ENCODE data around the gene CHPF2.
A peak's percentile ranks its signal among the peaks of the same experiment; 100 is the strongest.

CHPF2 gene

GRCh38 chr7:151204383-151205032, 27.8 kb upstream of the CHPF2 start:
- DNase-seq (ENCODE audit: low read depth in 2 of 2, low spot score in 1 of 2) = no peak

- DNase-seq (ENCODE audit: low read depth in 2 of 2, low spot score in 1 of 2) = no peak
Measured at GRCh38 chr7:151205730-151206129, 26.6 kb upstream of the CHPF2 start.

DNA sequence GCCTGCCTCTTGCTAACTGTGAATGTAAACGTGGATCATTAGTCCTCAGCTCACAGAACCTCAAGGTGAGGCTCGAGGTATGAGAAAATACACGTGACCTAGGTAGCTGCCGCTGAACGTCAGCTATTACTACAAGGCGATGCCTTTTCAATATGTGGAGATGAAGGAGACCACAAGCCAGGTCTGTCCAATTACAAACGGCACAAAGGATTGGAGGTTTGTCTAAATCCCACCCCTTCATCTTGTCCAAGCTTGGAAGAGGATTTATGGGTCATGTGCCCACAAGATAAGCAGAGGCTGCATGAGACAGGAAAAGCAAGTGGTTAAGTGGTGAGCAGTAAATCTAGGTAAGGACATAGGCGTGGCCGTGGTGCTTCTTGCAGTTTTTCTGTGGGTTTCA, 25.4 kb upstream of the CHPF2 start:
- no peak for DNase-seq (ENCODE audit: low read depth in 2 of 2, low spot score in 1 of 2)

- no peak for DNase-seq (ENCODE audit: low read depth in 2 of 2, low spot score in 1 of 2)
Measured at GRCh38 chr7:151207315-151207714, 25.0 kb upstream of the CHPF2 start.

DNA sequence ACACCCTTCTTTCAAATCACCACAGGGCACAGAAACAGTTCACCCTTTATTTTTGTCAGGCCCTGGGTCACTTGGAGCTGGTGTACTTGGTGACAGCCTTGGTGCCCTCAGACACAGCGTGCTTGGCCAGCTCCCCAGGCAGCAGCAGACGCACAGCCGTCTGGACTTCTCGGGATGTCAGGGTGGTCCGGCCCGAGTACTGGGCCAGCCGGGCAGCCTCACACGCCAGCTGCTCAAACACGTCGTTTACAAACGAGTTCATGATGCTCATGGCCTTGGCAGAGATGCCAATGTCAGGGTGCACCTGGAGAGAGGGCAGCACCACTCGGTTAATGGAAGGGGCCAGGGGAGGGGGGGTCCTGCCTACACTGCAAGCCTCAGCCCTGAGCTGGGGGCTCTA, 24.5 kb upstream of the CHPF2 start:
- DNase-seq (ENCODE audit: low read depth in 2 of 2, low spot score in 1 of 2) = no peak

DNA sequence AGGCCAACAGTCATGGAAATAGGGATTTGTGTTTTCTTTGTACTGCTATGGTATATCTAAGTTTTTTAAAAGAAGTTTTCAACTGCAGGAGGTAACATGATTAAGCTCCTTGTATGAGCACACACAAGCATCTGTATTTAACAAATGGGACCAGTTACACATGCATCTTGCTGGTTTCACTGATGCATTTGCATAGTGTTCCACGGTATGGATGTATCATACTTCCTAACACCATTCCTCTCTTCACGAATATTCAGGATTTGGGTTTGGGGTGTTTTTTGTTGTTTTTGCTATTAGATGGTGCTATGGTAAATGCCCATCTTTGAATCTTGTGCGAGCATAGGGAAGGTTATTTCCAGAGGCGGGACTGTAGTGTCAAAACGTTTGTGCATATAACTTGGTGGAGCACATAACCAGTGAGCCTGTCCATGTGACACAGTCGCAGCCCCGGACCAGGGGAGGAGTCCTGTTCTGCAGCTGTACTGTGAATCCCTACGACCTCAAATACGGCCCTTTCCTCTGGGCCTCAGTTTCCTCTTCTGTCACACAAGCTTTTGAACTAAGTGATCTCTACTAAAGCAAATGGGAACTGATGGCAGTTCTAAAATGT, 23.9 kb upstream of the CHPF2 start:
- DNase-seq (ENCODE audit: low read depth in 2 of 2, low spot score in 1 of 2) = no peak

GRCh38 chr7:151209588-151209987, 22.7 kb upstream of the CHPF2 start:
- DNase-seq (ENCODE audit: low read depth in 2 of 2, low spot score in 1 of 2) = no peak

- no peak for DNase-seq (ENCODE audit: low read depth in 2 of 2, low spot score in 1 of 2)
Measured at GRCh38 chr7:151210087-151210854, 22.0 kb upstream of the CHPF2 start, which contains the start of gene H2BK1. TSS of gene H2BK1 (minus strand) at chr7:151210488. CDS start at chr7:151210318, 170 bp downstream.

- DNase-seq (ENCODE audit: low read depth in 2 of 2, low spot score in 1 of 2) = no peak
Measured at GRCh38 chr7:151211155-151211772, 21.0 kb upstream of the CHPF2 start.

DNA sequence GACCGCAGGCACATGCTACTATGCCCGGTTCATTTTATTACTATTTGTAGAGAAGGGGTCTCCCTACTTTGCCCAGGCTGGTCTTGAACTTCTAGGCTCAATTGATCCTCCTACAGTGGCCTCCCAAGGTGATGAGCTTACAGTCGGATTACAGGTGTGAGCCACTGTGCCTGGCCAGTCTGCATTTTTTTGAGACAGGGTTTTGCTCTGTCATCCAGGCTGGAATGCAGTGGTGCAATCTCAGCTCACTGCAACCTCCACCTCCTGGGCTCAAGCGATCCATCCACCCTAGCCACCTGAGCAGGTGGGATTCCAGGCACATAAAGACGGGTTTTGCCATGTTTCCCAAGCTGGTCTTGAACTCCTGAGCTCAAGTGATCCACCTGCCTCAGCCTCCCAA, 19.7 kb upstream of the CHPF2 start:
- no peak for DNase-seq (ENCODE audit: low read depth in 2 of 2, low spot score in 1 of 2)

DNA sequence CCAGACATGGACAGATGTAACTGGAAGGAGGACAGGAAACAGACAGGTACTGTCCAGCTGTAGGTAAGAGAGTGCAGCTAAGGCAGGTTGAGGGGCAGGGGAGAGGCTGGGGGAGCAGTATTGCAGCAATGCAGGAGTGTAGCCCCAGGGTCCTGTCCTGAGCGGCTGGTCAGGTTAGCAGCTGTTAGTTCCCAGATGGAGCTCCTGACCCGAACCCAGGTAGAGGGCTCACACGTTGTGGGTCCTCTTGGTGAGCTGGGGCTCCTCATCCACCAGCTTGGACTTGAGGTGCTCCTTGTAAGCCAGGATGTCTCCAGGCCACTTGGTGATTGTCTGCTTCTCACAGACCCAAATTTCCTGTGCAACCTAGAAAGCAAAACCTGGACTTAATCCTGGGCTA, 18.5 kb upstream of the CHPF2 start:
- no peak for DNase-seq (ENCODE audit: low read depth in 2 of 2, low spot score in 1 of 2)

DNA sequence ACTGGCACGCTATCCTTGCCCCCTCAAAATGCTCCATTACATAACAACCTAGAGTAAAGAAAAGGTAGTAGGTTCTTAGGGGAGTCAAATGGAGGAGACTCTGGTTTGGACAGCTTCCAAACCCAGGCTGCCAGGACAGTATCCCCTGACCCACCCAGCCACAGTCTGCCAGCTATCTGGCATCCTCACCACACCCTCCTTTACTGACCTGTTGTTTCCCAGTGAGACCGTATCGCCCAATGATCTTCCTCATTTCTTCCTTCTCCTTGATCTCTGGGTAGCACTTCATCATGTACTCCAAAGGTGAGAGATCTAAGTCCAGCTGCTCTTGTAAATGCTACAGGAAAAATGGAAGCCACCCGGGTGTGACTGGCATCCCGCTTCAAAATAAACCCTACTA, 16.9 kb upstream of the CHPF2 start:
- DNase-seq (ENCODE audit: low read depth in 2 of 2, low spot score in 1 of 2) = no peak

DNA sequence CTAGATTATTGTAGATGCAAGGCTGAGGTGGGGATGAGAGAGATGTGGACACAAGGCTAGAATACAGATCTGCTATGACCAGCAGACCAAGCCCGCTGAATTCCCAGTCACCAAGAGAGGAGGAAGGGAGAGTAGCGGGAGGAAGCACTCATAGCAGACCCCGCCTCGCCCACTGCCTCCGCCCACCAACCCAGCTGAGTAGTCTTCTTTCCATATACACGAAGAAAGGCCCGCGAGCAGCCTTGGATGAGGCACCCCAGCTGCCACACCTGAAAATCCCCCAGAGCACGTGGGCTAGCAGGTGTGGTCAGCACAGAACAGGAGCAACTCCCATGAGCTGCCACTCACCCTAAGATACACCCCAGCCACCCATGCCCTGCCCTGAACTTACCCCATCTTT, 14.1 kb upstream of the CHPF2 start:
- no peak for DNase-seq (ENCODE audit: low read depth in 2 of 2, low spot score in 1 of 2)

DNA sequence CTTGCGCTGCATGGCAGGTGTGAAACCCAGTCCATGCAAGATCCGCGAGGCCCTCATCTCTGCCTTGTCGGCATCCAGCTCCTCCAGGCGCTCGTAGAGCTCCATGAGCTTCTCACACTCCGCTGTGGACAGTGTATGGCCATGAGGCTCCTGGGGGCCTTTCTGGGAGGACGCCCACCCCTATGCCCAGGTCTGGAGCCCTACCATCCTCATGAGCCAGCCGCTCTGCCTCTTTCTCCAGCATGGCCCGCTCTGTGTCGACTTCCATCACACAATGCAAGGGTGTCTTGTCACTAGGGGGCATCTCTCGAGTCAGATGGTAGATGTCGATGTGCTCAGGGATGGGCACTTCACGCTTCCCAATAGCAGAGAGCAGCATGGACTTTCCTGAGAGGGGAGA, 8.6 kb upstream of the CHPF2 start:
- no peak for DNase-seq (ENCODE audit: low read depth in 2 of 2, low spot score in 1 of 2)

DNA sequence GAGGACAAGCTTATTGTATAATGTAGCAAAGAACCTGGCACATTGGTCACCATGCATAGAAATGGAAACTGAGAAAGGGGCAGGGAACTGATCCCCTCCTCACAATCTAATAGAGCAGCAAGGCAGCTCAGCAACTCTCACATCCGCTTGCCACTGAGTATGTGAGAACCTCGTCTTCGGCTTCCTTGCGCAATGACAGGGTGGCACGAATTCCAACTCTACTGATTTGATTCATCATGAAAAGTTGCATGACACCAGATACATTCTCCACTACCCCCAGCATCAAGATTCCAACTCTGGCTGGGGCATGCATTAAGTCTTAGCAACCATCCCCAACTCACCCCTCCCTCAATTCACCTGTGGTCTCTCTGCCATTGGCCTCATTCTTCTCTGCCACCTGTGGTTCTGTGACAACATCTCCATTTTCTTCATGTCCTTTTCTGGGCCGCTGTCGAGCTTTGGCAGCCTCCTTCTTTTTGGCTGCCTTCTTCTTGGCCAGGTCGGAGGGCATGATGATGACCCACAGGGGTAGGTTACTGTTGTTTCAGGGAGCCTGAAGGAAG, 6.3 kb upstream of the CHPF2 start:
- DNase-seq (ENCODE audit: low read depth in 2 of 2, low spot score in 1 of 2) = no peak

- no peak for DNase-seq (ENCODE audit: low read depth in 2 of 2, low spot score in 1 of 2)
Measured at GRCh38 chr7:151226560-151226874, 5.8 kb upstream of the CHPF2 start.

- DNase-seq (ENCODE audit: low read depth in 2 of 2, low spot score in 1 of 2) = peak; percentile 98
Measured at GRCh38 chr7:151226875-151227782, 5.2 kb upstream of the CHPF2 start, which contains the start of gene ABCF2. TSS of gene ABCF2 (minus strand) at chr7:151227205. CDS start at chr7:151226458, 747 bp downstream.

- no peak for DNase-seq (ENCODE audit: low read depth in 2 of 2, low spot score in 1 of 2)
Measured at GRCh38 chr7:151228024-151228866, 4.0 kb upstream of the CHPF2 start.

GRCh38 chr7:151229249-151229648, 3.0 kb upstream of the CHPF2 start:
- DNase-seq (ENCODE audit: low read depth in 2 of 2, low spot score in 1 of 2) = no peak

- no peak for DNase-seq (ENCODE audit: low read depth in 2 of 2, low spot score in 1 of 2)
Measured at GRCh38 chr7:151231080-151231479, 1.2 kb upstream of the CHPF2 start.

Data from stimulated activated CD8-positive, alpha-beta memory T cell treated with anti-CD3 and anti-CD28 coated beads, Interleukin-4, amount 100 ng/mL, for 4 hours (primary cell).